HCT116 (cell line): ENCODE measurements around the gene TRPV4.

Experiments used
- EZH2 ChIP-seq: fragments of 200-600 bp; sonication (generic); IDR thresholded peaks from 2 replicates; pipeline ENCODE4 v1.6.1; 2017; ENCODE audit warnings: antibody characterized with exemption, mixed run types
- POLR2AphosphoS5 ChIP-seq: IDR thresholded peaks from 2 replicates; pipeline ENCODE4 v1.6.1; 2011; ENCODE audit warnings: mild to moderate bottlenecking, low read depth, low read length, moderate library complexity
- TF ChIP-seq, protein P1 (sequence below): IDR thresholded peaks from 2 replicates; pipeline ENCODE4 v1.6.1; 2012

DNA sequence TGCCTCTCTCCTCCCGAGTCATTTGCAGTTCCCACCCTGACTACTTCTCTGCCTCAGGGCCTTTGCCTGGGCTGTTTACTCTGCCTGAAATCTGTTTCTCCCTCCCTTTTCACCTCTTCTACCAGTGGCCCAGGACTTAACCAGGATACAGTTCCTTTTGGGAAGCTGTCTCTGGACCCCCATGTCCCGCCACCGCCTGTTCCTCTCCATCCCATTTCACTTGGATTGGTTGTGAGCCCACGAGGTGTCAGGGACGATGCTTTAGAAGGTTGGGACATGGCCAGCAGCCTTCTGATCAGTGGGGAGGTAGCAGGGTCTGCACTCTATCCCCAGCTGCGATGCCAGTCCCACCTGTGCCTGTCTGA is 67.8 kb downstream of the TRPV4 start:
- TF ChIP-seq, protein P1, sequence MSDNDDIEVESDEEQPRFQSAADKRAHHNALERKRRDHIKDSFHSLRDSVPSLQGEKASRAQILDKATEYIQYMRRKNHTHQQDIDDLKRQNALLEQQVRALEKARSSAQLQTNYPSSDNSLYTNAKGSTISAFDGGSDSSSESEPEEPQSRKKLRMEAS = no peak
- TF ChIP-seq POLR2AphosphoS5 (no peak), EZH2 (no peak)
